Stomach smooth muscle (tissue), 2 donors: ENCODE results near the gene MAP3K7CL.

Source experiments
- H3K27ac ChIP-seq: one replicate; pipeline ENCODE4 v1.7.0; 2013; ENCODE audit warnings: mild to moderate bottlenecking, low read length, inconsistent platforms
- H3K27me3 ChIP-seq, 2 donors: one replicate each; pipeline ENCODE4 v1.7.0; 2013; ENCODE audit warnings: low read length in 2 of 2; ENCODE audit not compliant: insufficient read depth in 2 of 2, control insufficient read depth in 1 of 2
- H3K36me3 ChIP-seq, 2 donors: one replicate each; pipeline ENCODE4 v1.7.0; 2013; ENCODE audit warnings: low read length in 2 of 2; ENCODE audit not compliant: control insufficient read depth in 2 of 2, insufficient read depth in 2 of 2
- H3K4me1 ChIP-seq: one replicate; pipeline ENCODE4 v1.7.0; 2013; ENCODE audit warnings: low read length; ENCODE audit not compliant: control insufficient read depth, insufficient read depth
- H3K4me3 ChIP-seq, 2 donors: one replicate each; pipeline ENCODE4 v1.7.0; 2013; ENCODE audit warnings: low read length in 2 of 2
- H3K9ac ChIP-seq, 2 donors: one replicate each; pipeline ENCODE4 v1.7.0; 2013; ENCODE audit warnings: low read length in 2 of 2, mild to moderate bottlenecking in 1 of 2
- H3K9me3 ChIP-seq, 2 donors: one replicate each; pipeline ENCODE4 v1.7.0; 2013; ENCODE audit warnings: low read length in 2 of 2; ENCODE audit not compliant: control insufficient read depth in 2 of 2
- donor health status: healthy.
- donor health status: Pancreatic carcinoma.

The MAP3K7CL gene

DNA sequence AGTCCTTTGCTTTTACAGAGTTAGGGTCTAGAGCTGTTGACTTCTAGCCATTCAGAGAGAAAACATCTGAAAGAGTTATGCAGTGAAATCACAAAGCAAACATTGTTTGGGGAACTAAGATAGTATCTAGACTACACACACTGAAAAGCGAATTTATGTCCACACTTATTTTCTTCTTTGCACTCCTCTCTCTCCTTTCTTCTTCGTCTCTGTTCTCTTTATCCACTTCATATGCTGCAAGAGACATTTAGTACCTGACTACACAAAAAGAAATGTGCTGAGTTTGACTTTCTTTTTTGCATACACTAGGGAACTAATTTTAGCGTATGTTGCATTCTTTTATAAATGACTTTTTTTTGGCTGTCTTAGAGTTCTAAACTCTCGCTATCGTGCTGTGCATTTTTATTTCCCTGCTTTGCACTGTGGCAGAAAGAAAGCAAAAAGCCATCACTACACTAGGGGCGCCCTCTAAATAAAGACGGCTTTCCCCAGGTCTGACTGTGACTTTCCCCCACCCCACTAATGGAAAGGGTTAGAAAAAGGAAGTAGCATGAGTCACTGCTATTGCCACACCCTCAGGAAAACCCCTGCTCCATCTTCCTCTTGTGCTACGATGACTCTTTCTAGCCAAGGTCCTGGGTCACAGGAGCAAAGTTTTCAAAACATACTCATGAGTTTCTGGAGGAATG, 65.7 kb downstream of the MAP3K7CL start:
- no peaks in the 10 kb centered on the region for H3K27me3 ChIP-seq
- peak overlapping the region; percentile 18 to 47 for H3K4me3 ChIP-seq
- peaks cover 0 to 3% of the 10 kb centered on the region in 2 donors for H3K9me3 ChIP-seq
- H3K4me1 ChIP-seq = no peaks in the 10 kb centered on the region
- H3K36me3 ChIP-seq = no peaks in the 10 kb centered on the region
- no peak overlapping the region for H3K9ac ChIP-seq
- no peak overlapping the region for H3K27ac ChIP-seq

DNA sequence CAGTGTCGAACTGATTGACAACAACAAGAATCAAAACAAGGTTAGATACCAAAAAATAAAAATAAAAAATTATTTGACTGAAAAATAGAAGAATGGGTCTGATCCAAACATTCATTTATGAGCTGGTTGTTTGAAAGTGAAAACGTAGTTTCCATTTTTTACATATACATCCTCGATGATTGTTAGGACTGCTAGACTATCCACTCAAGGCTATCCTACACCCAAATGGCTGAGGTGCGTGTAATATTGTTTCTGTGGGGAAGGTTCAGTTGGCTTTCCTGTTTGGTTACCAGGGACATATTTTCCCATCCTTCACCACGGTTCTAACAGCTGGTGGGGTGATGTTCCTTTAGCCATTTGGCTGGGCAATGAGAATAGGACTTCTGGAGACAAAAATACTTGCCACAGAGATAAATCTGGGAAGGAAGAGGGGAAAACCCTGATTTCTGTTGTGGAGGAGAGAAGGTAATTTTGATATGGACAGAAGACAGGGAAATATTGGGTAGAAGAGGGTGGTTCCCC, 66.3 kb downstream of the MAP3K7CL start:
- Histone ChIP-seq H3K9ac (no peak overlapping the region), H3K27ac (no peak overlapping the region), H3K4me1 (no peaks in the 10 kb centered on the region), H3K9me3 (peaks cover 0 to 7% of the 10 kb centered on the region in 2 donors), H3K36me3 (no peaks in the 10 kb centered on the region), H3K4me3 (peak overlapping the region in 1 of 2 donors; percentile 47), H3K27me3 (no peaks in the 10 kb centered on the region)

DNA sequence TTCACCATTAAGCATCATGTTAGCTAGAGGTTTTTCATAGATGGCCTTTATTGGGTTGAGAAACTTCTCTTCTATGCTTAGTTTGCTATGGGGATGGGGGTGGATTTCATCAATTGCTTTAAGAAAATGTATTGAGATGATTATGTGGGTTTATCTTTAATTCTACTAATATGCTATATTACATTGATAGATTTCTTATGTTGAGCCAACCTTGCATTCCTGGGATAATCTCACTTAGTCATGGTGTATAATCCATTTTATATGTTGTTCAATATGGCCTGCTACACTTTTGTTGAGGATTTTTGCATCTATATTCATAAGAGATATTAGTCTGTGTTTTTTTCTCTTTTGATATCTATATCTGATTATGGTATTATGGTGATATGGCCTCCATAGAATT, 70.7 kb downstream of the MAP3K7CL start:
- H3K9me3 ChIP-seq = peaks cover 0 to 7% of the 10 kb centered on the region in 2 donors
- no peak overlapping the region for H3K9ac ChIP-seq
- no peaks in the 10 kb centered on the region for H3K4me1 ChIP-seq
- H3K27ac ChIP-seq = no peak overlapping the region
- H3K4me3 ChIP-seq = no peak overlapping the region
- H3K36me3 ChIP-seq = no peaks in the 10 kb centered on the region
- no peaks in the 10 kb centered on the region for H3K27me3 ChIP-seq

DNA sequence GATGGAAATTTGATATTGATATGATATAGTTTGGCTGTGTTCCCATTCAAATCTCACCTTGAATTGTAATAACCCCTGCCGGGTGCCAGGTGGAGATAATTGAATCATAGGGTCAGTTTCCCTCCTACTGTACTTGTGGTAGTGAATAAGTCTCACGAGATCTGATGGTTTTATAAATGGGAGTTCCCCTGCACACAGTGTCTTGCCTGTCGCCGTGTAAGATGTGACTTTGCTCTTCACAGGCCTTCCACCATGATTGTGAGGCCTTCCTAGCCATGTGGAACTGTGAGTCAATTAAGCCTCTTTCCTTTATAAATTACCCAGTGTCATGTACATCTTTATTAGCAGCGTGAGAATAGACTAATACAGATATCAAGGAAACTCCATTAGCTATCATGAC, 74.6 kb downstream of the MAP3K7CL start:
- Histone ChIP-seq H3K9me3 (peaks cover 0 to 7% of the 10 kb centered on the region in 2 donors), H3K4me3 (no peak overlapping the region), H3K4me1 (no peaks in the 10 kb centered on the region), H3K27ac (no peak overlapping the region), H3K9ac (no peak overlapping the region), H3K36me3 (no peaks in the 10 kb centered on the region), H3K27me3 (no peaks in the 10 kb centered on the region)

DNA sequence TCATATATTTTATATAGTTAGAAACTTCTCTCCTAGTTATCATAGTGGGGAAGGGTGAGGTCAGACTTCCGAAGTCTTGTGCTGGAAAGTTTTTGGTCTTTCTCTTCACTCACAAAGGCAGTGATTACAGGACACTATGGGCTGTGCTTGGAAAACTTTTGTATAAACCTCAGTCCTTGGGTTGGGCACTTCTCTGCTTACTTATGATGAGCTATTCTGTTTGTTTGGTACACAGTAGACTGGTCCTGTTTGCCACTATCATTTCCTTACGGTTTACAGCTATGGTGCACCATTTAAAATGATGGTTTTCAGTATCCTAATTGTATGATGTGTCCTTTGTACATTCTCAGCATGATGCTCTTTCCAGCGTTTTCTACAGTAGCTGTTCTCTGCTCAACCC, 75.5 kb downstream of the MAP3K7CL start:
- H3K4me1 ChIP-seq = no peaks in the 10 kb centered on the region
- H3K4me3 ChIP-seq = no peak overlapping the region
- H3K9ac ChIP-seq = no peak overlapping the region
- no peak overlapping the region for H3K27ac ChIP-seq
- no peaks in the 10 kb centered on the region for H3K27me3 ChIP-seq
- no peaks in the 10 kb centered on the region for H3K36me3 ChIP-seq
- H3K9me3 ChIP-seq = peaks cover 0 to 5% of the 10 kb centered on the region in 2 donors

DNA sequence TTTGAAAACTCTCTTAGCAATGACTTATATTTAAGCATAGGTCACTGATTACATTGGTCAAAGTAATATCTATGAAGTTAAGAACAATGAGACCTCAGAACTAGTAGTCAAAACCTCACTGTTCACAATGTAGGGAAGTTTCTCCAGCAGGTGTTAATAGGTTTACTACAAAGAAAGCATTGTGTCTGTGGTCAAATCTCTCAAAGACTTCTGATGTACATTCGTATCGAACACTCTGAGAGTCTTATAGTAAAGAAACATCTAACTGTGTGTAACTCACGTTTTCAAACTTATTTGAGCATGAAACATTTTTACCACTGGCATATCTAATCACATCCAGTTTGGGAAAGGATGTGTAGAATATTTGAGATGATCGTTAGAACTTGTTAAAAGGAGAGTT, 76.0 kb downstream of the MAP3K7CL start:
- Histone ChIP-seq H3K27me3 (no peaks in the 10 kb centered on the region), H3K36me3 (no peaks in the 10 kb centered on the region), H3K9me3 (peaks cover 0 to under 1% of the 10 kb centered on the region in 2 donors), H3K4me3 (no peak overlapping the region), H3K9ac (no peak overlapping the region), H3K27ac (no peak overlapping the region), H3K4me1 (no peaks in the 10 kb centered on the region)

DNA sequence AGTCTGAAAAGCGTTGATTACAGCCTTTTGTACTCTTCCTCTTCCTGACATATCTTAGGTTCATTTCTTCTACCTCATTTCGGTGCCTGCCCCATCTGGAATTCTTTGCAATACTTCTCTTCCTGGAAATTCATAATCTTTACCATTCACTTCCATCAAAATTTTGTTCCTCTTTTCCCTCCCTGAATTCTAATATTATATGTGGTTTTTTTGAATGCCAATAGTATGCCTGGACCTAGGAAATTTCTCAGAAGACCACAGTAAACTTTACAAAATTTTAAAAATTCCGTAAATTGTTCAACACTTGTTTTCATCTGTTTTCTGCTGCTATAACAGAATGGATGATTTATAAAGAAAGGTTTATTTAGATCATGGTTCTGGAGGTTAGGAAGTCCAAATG, 76.8 kb downstream of the MAP3K7CL start:
- H3K9me3 ChIP-seq = no peaks in the 10 kb centered on the region
- H3K36me3 ChIP-seq = no peaks in the 10 kb centered on the region
- no peaks in the 10 kb centered on the region for H3K4me1 ChIP-seq
- H3K27ac ChIP-seq = no peak overlapping the region
- no peak overlapping the region for H3K9ac ChIP-seq
- no peak overlapping the region for H3K4me3 ChIP-seq
- H3K27me3 ChIP-seq = no peaks in the 10 kb centered on the region

DNA sequence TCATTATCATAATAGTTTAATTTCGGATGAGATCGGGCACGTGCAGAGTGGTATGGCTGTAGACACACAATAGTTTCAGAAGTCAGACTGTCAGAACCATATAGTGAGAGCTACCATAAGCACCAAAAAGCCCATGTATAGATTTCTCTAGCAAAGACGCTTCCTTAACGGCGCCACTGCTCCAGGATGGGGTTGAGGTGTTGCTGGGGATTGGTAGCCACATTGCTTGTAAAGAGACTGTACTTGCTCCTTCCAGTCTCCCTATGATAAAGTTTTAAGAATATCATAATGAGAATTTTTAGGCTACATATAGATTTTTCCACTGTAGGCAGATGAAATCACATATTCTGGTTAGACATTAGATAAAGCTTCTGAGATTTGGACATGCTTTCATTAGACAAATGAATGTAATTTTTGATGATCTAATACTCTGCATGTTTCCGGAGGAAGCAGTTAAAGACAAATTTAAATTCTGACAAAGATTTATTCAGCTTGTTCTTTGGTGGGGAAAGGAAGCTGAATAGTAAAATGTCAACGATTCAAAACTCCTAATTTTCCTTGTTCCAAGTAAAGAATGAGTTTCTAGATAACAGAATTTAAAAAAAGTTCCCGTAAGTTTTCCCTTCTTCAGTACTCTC, 77.7 kb downstream of the MAP3K7CL start:
- Histone ChIP-seq H3K9ac (no peak overlapping the region), H3K4me3 (no peak overlapping the region), H3K27ac (no peak overlapping the region), H3K36me3 (no peaks in the 10 kb centered on the region), H3K27me3 (no peaks in the 10 kb centered on the region), H3K9me3 (no peaks in the 10 kb centered on the region), H3K4me1 (no peaks in the 10 kb centered on the region)

DNA sequence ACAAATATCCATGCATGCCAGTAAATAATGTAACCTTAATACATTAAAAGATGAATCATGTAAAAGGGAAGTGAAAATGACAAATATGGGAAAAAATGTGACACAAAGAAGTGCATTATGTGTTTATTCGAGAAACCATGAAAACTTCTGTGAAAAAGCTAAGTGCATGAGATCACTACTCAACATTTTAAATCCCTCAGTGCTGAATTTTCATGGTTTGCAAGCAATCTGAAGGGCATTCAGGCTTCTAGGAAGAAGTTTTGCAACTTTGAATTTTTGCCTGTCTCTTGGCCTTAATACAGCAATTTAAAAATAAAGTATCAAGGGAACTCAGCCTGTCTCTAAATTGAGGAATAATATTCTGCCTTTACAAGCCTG, 78.2 kb downstream of the MAP3K7CL start:
- Histone ChIP-seq H3K9ac (no peak overlapping the region), H3K36me3 (no peaks in the 10 kb centered on the region), H3K27ac (no peak overlapping the region), H3K27me3 (no peaks in the 10 kb centered on the region), H3K9me3 (no peaks in the 10 kb centered on the region), H3K4me1 (no peaks in the 10 kb centered on the region), H3K4me3 (no peak overlapping the region)

DNA sequence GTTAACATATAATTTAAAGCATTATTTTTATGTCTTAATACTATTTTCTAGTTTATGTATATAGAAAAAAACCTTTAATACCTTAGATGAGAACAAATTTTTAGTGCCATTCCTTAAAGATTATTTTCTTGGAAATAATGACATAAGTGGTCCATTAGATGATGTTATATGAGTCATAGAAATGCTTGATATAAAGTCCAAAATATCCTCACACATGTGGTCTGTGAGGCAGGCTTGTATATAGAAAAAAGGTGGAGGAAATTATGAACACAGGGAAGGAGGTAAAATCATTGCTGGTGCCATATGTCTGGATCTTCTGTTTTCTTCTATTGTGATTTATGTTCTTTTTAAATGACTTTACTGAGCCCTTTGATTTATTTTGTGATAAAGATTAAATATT, 79.3 kb downstream of the MAP3K7CL start:
- Histone ChIP-seq H3K4me1 (no peaks in the 10 kb centered on the region), H3K4me3 (no peak overlapping the region), H3K9me3 (no peaks in the 10 kb centered on the region), H3K27ac (no peak overlapping the region), H3K36me3 (no peaks in the 10 kb centered on the region), H3K9ac (no peak overlapping the region), H3K27me3 (no peaks in the 10 kb centered on the region)

DNA sequence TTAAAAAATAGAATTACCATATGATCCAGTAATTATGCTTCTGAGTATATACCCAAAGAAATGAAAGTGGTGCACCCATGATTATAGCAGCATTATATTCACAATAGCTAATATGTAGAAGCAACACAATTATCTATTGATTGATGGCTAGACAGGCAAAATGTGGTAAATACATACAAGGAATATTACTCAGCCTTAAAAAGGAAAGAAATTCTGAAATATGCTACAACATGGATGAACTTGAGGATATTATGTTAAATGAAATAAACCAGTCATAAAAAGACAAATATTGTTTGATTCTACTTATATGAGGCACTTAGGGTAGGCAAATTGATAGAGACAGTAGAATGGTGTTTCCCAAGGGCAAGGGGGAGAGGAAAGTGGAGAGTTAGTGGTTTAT, 80.8 kb downstream of the MAP3K7CL start:
- H3K9ac ChIP-seq = no peak overlapping the region

More for the DNA sequence above, 80.8 kb downstream of the MAP3K7CL start:
- Histone ChIP-seq H3K4me3 (no peak overlapping the region), H3K36me3 (no peaks in the 10 kb centered on the region), H3K9me3 (no peaks in the 10 kb centered on the region), H3K4me1 (no peaks in the 10 kb centered on the region), H3K27me3 (no peaks in the 10 kb centered on the region), H3K27ac (no peak overlapping the region)
